Vagina (tissue), 2 donors: ENCODE results near the gene NAP1L4. TPM values are rescaled to one million over a fixed set of nuclear protein-coding genes. Genes with fewer than 3 reads are reported as not detected.

Experiments used
- DNase-seq, 2 donors: peaks; one replicate each; pipeline ENCODE4 v3.0.0-alpha.2; 2017; ENCODE audit errors: extremely low spot score in 2 of 2
- H3K27ac ChIP-seq: fragments of 200-600 bp; sonication (generic); one replicate; pipeline ENCODE4 v1.5.1; 2019
- H3K27me3 ChIP-seq: fragments of 200-600 bp; sonication (generic); one replicate; pipeline ENCODE4 v1.5.1; 2019
- H3K36me3 ChIP-seq, 2 donors: fragments of 200-600 bp; sonication (generic); one replicate each; pipeline ENCODE4 v1.5.1; 2017 to 2019
- H3K4me1 ChIP-seq: fragments of 200-600 bp; sonication (generic); one replicate; pipeline ENCODE4 v1.5.1; 2019
- H3K4me3 ChIP-seq, 2 donors: fragments of 200-600 bp; sonication (generic); 1 replicate in 1 of 2; 2 replicates in 1 of 2; pipeline ENCODE4 v1.5.1; 2016 to 2019
- H3K9me3 ChIP-seq: fragments of 200-600 bp; sonication (generic); one replicate; pipeline ENCODE4 v1.5.1; 2019
- CTCF ChIP-seq, 3 experiments: fragments of 450-650 bp in 2 of 3; fragments of 200-600 bp in 1 of 3; sonication (generic) in 1 of 3; IDR thresholded peaks; one replicate each; pipeline ENCODE4 v1.5.1; 2017 to 2019; ENCODE audit warnings: antibody characterized with exemption in 3 of 3, mild to moderate bottlenecking in 2 of 3, moderate library complexity in 2 of 3
- POLR2A ChIP-seq, 2 donors: fragments of 450-650 bp; IDR thresholded peaks; one replicate each; pipeline ENCODE4 v1.6.1; 2017; ENCODE audit warnings: antibody characterized with exemption in 2 of 2, mild to moderate bottlenecking in 2 of 2, moderate library complexity in 2 of 2
- POLR2AphosphoS5 ChIP-seq, 2 donors: sonication (generic); formaldehyde crosslinking; IDR thresholded peaks; one replicate each; pipeline ENCODE4 v1.9.0; 2017; ENCODE audit warnings: antibody characterized with exemption in 2 of 2, mild to moderate bottlenecking in 2 of 2, low read depth in 1 of 2; ENCODE audit not compliant: insufficient read depth in 1 of 2
- intact Hi-C: fragments of 100-400 bp; cut with DNase I; formaldehyde crosslinking; loops from one replicate; pipeline ENCODE4 v1.15.1; 2023
- total RNA-seq: library from RNA; depleted of rRNA; stranded (reverse); fragments of >200 nt; gene quantifications from one replicate; pipeline ENCODE4 v1.2.3, GENCODE V29; 2016

The NAP1L4 gene
- total RNA-seq, 1 donor from 2014 or later, result 108 TPM

DNA sequence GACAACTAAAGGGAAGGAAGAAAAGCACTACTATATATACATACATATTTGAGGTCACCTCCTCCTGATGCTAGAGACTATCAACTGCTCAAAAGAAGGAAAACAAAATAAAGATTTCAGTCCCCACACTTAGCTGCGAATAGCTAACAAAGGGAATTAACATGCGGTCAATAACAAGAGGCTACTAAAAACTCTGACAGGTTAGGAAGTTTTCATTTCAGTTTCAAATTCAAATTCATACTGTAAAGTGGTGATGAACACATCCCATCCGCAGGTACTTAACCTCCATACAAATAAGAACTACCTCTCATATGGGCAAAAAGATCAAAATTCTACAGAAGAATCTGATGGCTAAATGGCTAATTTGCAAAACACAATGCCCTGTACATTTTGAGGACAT, 2.6 kb downstream of the NAP1L4 start:
- peaks cover 52% of the 10 kb centered on the region for H3K4me1 ChIP-seq
- H3K27ac ChIP-seq, result peak overlapping the region; percentile 27
- peak overlapping the region; percentile 21 to 75 for H3K4me3 ChIP-seq
- DNase-seq, result no peak
- TF ChIP-seq POLR2A (IDR thresholded peaks at IDR 0.05), result no peak
- TF ChIP-seq POLR2AphosphoS5 (IDR thresholded peaks at IDR 0.05; ENCODE audit: insufficient read depth in 1 of 2, low read depth in 1 of 2), result no peak
- TF ChIP-seq CTCF (IDR thresholded peaks at IDR 0.05), result no peak
- no peaks in the 10 kb centered on the region for H3K27me3 ChIP-seq
- H3K9me3 ChIP-seq, result no peaks in the 10 kb centered on the region
- intact Hi-C loops, result no loop called here
- no peaks in the 10 kb centered on the region for H3K36me3 ChIP-seq

GRCh38 chr11:2989006-2989405, 3.1 kb downstream of the NAP1L4 start:
- intact Hi-C loops, result no loop called here
- Histone ChIP-seq H3K36me3 (no peaks in the 10 kb centered on the region), H3K4me1 (peaks cover 55% of the 10 kb centered on the region), H3K27me3 (no peaks in the 10 kb centered on the region), H3K9me3 (no peaks in the 10 kb centered on the region), H3K27ac (peak overlapping the region; percentile 27), H3K4me3 (peak overlapping the region; percentile 21 to 75)
- TF ChIP-seq CTCF (IDR thresholded peaks at IDR 0.05) (no peak), POLR2A (IDR thresholded peaks at IDR 0.05) (no peak), POLR2AphosphoS5 (IDR thresholded peaks at IDR 0.05; ENCODE audit: insufficient read depth in 1 of 2, low read depth in 1 of 2) (no peak)
- no peak for DNase-seq

DNA sequence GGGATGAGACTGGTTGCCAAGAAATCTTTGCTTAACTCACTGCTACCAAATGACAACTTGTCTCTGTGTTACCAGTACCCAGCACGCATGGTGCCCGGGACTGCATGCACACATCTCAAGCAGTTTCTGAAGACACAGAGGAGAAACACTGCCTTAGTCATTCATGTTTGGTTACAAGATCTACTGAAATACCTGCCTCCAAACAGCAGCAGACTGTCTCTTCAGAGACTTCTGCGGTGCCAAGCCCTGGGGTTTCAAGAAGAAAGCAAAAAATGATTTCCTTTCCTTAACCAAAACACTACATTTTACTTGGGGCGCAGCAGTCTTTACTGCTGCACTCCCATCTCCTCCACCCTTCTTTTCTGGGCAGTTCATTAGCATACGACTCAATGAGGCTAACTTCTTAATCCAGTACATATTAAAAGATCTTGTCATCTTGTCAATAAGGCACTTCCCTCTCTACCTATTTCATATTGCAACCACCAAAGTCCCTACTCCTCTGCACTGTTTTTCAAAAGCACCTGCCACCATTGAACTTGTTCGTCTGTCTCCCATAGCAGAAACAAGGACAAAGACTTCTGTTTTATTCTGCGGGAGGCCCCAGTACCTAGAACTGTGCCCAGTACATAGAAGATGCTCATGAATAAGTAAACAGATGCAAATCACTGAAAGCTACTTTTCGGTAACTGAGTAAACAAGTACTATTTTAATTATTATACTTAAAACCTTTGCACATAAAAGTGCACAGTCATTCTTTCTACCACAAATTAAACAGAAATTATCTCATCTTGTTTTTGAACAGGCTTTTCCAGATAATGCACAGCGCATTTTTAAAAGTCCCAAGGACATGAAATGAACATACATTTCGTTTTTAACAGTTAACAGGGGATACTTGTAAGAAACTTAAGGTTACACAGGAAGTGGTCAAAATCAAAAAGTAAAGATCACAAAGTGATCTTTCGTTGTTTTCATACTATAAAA, 4.0 kb downstream of the NAP1L4 start:
- peaks cover 62% of the 10 kb centered on the region for H3K4me1 ChIP-seq
- intact Hi-C loops, result no loop called here
- no peaks in the 10 kb centered on the region for H3K27me3 ChIP-seq
- TF ChIP-seq POLR2AphosphoS5 (IDR thresholded peaks at IDR 0.05; ENCODE audit: insufficient read depth in 1 of 2, low read depth in 1 of 2) (no peak), CTCF (IDR thresholded peaks at IDR 0.05) (no peak), POLR2A (IDR thresholded peaks at IDR 0.05) (no peak)
- peak overlapping the region; percentile 33 for H3K27ac ChIP-seq
- peak overlapping the region in 1 of 2 donors; percentile 3 for H3K4me3 ChIP-seq
- DNase-seq, result no peak
- no peaks in the 10 kb centered on the region for H3K36me3 ChIP-seq
- H3K9me3 ChIP-seq, result no peaks in the 10 kb centered on the region

DNA sequence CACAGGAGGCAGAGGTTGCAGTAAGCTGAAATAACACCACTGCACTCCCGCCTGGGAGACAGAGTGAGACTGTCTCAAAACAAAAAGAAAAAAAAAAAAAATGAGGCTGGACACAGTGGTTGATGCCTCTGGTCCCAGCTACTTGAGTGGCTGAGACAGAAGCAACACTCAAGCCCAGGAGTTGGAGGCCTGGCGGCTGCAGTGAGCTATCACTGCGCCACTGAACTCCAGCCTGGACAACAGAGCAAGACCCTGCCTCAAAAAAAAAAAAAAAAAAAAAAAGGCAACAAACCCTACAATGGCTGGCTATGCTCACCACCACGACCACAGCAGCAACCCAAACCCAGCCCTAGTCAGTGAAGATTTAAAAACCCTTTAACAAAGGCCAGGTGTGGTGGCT, 8.2 kb downstream of the NAP1L4 start:
- H3K27me3 ChIP-seq, result no peaks in the 10 kb centered on the region
- no peak for DNase-seq
- peaks cover 0 to 4% of the 10 kb centered on the region in 2 donors for H3K36me3 ChIP-seq
- intact Hi-C loops, result no loop called here
- no peaks in the 10 kb centered on the region for H3K9me3 ChIP-seq
- no peak overlapping the region for H3K4me3 ChIP-seq
- no peak overlapping the region for H3K27ac ChIP-seq
- TF ChIP-seq POLR2A (IDR thresholded peaks at IDR 0.05), result no peak
- no peak for TF ChIP-seq POLR2AphosphoS5 (IDR thresholded peaks at IDR 0.05; ENCODE audit: insufficient read depth in 1 of 2, low read depth in 1 of 2)
- H3K4me1 ChIP-seq, result peaks cover 56% of the 10 kb centered on the region

GRCh38 chr11:2982214-2982613, 9.9 kb downstream of the NAP1L4 start:
- TF ChIP-seq CTCF (IDR thresholded peaks at IDR 0.05) (no peak), POLR2A (IDR thresholded peaks at IDR 0.05) (no peak), POLR2AphosphoS5 (IDR thresholded peaks at IDR 0.05; ENCODE audit: insufficient read depth in 1 of 2, low read depth in 1 of 2) (no peak)
- Histone ChIP-seq H3K9me3 (no peaks in the 10 kb centered on the region), H3K27me3 (no peaks in the 10 kb centered on the region), H3K27ac (no peak overlapping the region), H3K4me1 (peaks cover 39% of the 10 kb centered on the region), H3K4me3 (no peak overlapping the region), H3K36me3 (peaks cover 0 to 17% of the 10 kb centered on the region in 2 donors)
- intact Hi-C loops, result no loop called here
- no peak for DNase-seq
